Femur (tissue), 1 donor: ENCODE data around the gene MOB1A.
"Not testable (repeated sequence)": the region's sequence is repeated elsewhere in the genome, so short reads cannot be mapped to it uniquely, and the experiment has no call there.

Experiments used
- DNase-seq: peaks from one replicate; pipeline ENCODE4 v3.0.0-alpha.2; 2017

MOB1A gene

GRCh38 chr2:74198461-74199274 lies 20.0 kb upstream of the MOB1A start, which contains the start of gene MTHFD2:
TSS of gene MTHFD2 (plus strand) at chr2:74198615. CDS start at chr2:74198642, 27 bp downstream.
- DNase-seq, result peak; percentile 95

- no peak for DNase-seq
Measured at GRCh38 chr2:74198023-74198460, 19.4 kb upstream of the MOB1A start.

GRCh38 chr2:74197049-74197448 lies 18.4 kb upstream of the MOB1A start:
- DNase-seq, result no peak

GRCh38 chr2:74194799-74195198 lies 16.1 kb upstream of the MOB1A start:
- DNase-seq, result no peak

GRCh38 chr2:74191596-74192380 lies 13.1 kb upstream of the MOB1A start:
- DNase-seq, result no peak

- no peak for DNase-seq
Measured at GRCh38 chr2:74188696-74189095, 10.0 kb upstream of the MOB1A start.

GRCh38 chr2:74188018-74188601 lies 9.4 kb upstream of the MOB1A start:
- DNase-seq, result no peak

GRCh38 chr2:74186706-74187105 lies 8.0 kb upstream of the MOB1A start:
- DNase-seq, result not testable (repeated sequence)

- peak; percentile 38 for DNase-seq
Measured at GRCh38 chr2:74186038-74186437, 7.4 kb upstream of the MOB1A start.

- DNase-seq, result no peak
Measured at GRCh38 chr2:74183878-74184277, 5.2 kb upstream of the MOB1A start.

GRCh38 chr2:74181739-74182138 lies 3.1 kb upstream of the MOB1A start:
- peak; percentile 60 for DNase-seq

GRCh38 chr2:74179063-74179865 lies 585 bp upstream of the MOB1A start:
- DNase-seq, result peak; percentile 25

- DNase-seq, result no peak
Measured at GRCh38 chr2:74177696-74178095, 983 bp downstream of the MOB1A start.

- no peak for DNase-seq
Measured at GRCh38 chr2:74174909-74175308, 3.8 kb downstream of the MOB1A start.

GRCh38 chr2:74168739-74169138 lies 9.9 kb downstream of the MOB1A start:
- no peak for DNase-seq

- no peak for DNase-seq
Measured at GRCh38 chr2:74164761-74165160, 13.9 kb downstream of the MOB1A start.

- DNase-seq, result no peak
Measured at GRCh38 chr2:74162951-74163350, 15.7 kb downstream of the MOB1A start.

- DNase-seq, result no peak
Measured at GRCh38 chr2:74155830-74156229, 22.8 kb downstream of the MOB1A start.

GRCh38 chr2:74152954-74153353 lies 25.7 kb downstream of the MOB1A start:
- DNase-seq, result no peak

- no peak for DNase-seq
Measured at GRCh38 chr2:74149570-74150319, 28.9 kb downstream of the MOB1A start.

- no peak for DNase-seq
Measured at GRCh38 chr2:74149247-74149525, 29.5 kb downstream of the MOB1A start.
